IPS-18a (cell line): ENCODE measurements around the gene LRRN3.
"Not testable (repeated sequence)": the region's sequence is repeated elsewhere in the genome, so short reads cannot be mapped to it uniquely, and the experiment has no call there.

Experiments
- H3K27ac ChIP-seq: one replicate; pipeline ENCODE4 v1.5.1; 2013; ENCODE audit warnings: low read length
- H3K27me3 ChIP-seq: one replicate; pipeline ENCODE4 v1.6.1; 2013; ENCODE audit warnings: mild to moderate bottlenecking, low read length; ENCODE audit not compliant: control insufficient read depth, insufficient read depth
- H3K36me3 ChIP-seq: one replicate; pipeline ENCODE4 v1.6.1; 2013; ENCODE audit warnings: low read depth, low read length; ENCODE audit not compliant: control insufficient read depth
- H3K4me1 ChIP-seq: one replicate; pipeline ENCODE4 v1.6.1; 2013; ENCODE audit warnings: low read depth, low read length; ENCODE audit not compliant: control insufficient read depth
- H3K4me3 ChIP-seq: one replicate; pipeline ENCODE4 v1.5.1; 2013; ENCODE audit warnings: low read length
- H3K9ac ChIP-seq: one replicate; pipeline ENCODE4 v1.6.1; 2013; ENCODE audit warnings: mild to moderate bottlenecking, low read length, moderate library complexity
- H3K9me3 ChIP-seq: one replicate; pipeline ENCODE4 v1.6.1; 2013; ENCODE audit warnings: low read depth, low read length; ENCODE audit not compliant: control insufficient read depth

LRRN3 gene

DNA sequence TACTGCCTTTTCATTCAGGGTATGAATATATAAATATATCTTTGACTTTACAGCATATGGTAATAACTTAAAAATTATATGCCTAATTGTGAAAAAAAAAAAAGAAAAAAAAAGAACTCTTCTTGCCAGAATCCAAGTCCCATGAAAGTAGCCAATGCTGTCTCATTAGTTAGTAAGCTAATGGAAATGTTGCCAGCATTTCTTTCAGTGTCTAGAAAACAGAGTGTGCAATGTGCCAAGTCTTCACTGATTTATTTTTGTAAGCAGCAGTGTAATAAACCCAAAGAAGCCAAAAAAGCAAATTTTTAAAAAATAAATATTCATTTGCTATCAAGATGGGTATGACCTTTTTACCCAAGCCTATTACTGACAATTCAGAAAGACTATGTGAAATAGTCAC, 31.1 kb upstream of the LRRN3 start:
- Histone ChIP-seq H3K9ac (no peak overlapping the region), H3K9me3 (peaks cover 2% of the 10 kb centered on the region), H3K36me3 (no peaks in the 10 kb centered on the region), H3K27me3 (no peaks in the 10 kb centered on the region), H3K27ac (no peak overlapping the region), H3K4me3 (no peak overlapping the region), H3K4me1 (no peaks in the 10 kb centered on the region)

DNA sequence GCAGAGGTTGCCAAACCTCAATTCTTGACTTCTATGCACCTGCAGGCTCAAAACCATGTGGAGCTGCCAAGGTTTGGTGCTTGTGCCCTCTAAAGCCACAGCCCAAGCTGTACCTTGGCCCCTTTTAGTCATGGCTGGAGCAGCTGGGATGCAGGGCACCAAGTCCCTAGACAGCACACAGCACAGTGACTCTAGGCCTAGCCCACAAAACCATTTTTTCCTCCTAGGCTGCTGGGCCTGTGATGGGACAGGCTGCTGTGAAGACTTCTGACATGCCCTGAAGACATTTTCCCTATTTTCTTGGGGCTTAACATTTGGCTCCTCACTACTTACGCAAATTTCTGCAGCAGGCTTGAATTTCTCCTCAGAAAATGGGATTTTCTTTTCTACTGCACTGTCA, 27.8 kb upstream of the LRRN3 start:
- Histone ChIP-seq H3K4me1 (no peaks in the 10 kb centered on the region), H3K9ac (no peak overlapping the region), H3K9me3 (peaks cover 2% of the 10 kb centered on the region), H3K27ac (no peak overlapping the region), H3K27me3 (no peaks in the 10 kb centered on the region), H3K4me3 (no peak overlapping the region), H3K36me3 (no peaks in the 10 kb centered on the region)

DNA sequence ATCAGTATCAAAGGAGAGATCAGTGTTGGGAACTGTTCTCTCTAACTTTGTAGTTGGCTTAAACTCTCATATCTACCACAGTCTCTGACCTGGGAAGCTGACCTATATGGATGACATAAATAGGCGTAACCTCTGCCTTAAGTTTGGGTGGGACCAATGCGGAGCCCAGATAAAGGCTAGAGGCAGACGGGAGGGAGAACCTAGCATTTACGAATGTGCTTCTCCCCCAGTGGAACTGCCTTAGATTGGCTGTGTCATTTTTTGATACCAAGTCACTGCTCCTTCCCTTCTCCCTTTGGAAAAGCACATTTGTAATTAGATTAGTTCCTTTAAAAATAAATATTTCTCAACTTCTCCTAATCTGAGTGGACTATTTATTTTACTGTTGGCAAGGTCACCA, 23.7 kb upstream of the LRRN3 start:
- Histone ChIP-seq H3K27ac (no peak overlapping the region), H3K36me3 (no peaks in the 10 kb centered on the region), H3K27me3 (no peaks in the 10 kb centered on the region), H3K4me3 (no peak overlapping the region), H3K9ac (no peak overlapping the region), H3K9me3 (peaks cover 2% of the 10 kb centered on the region), H3K4me1 (peaks cover 3% of the 10 kb centered on the region)

DNA sequence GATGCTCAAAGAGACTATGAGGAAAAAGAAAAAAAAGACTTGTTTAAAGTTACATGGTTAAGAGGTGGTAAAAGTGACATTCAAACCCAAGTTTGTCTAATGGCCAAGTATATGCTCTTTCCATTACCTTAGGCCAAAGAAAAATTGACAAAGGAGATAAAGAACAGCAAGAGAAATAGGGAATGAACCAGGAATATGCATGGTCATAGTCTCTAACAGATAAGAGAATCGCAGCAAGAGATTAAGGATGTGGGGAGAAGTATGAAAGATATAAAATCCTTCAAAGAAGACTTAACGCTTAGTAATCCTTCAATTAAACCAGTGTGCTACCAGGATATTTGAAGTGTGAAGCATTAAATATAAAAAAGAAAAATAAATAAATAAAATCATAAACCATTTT, 23.2 kb upstream of the LRRN3 start:
- Histone ChIP-seq H3K27ac (no peak overlapping the region), H3K4me1 (peaks cover 4% of the 10 kb centered on the region), H3K27me3 (no peaks in the 10 kb centered on the region), H3K4me3 (no peak overlapping the region), H3K36me3 (no peaks in the 10 kb centered on the region), H3K9me3 (peaks cover 2% of the 10 kb centered on the region), H3K9ac (no peak overlapping the region)

DNA sequence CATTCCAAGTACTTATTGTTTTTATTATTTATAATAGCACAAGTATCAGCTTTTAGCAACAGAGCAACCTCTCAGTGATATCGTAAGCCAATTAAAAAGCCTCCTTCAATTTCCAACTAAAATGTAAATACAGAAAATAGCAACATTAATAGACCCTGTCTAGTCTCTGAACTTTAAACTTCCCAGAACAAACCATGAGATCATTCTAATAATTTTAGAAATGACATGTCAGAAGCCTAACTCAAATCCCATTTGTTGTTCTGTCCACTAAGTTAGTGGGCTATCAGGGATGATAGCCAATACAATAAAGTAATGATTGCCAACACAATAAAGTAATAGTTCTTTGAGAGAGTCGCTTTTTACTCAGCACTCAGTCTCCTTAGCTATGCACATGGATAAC, 22.3 kb upstream of the LRRN3 start:
- no peak overlapping the region for H3K4me3 ChIP-seq
- no peaks in the 10 kb centered on the region for H3K27me3 ChIP-seq
- H3K4me1 ChIP-seq: peaks cover 4% of the 10 kb centered on the region
- no peaks in the 10 kb centered on the region for H3K36me3 ChIP-seq
- H3K9ac ChIP-seq: no peak overlapping the region
- H3K27ac ChIP-seq: no peak overlapping the region
- no peaks in the 10 kb centered on the region for H3K9me3 ChIP-seq

DNA sequence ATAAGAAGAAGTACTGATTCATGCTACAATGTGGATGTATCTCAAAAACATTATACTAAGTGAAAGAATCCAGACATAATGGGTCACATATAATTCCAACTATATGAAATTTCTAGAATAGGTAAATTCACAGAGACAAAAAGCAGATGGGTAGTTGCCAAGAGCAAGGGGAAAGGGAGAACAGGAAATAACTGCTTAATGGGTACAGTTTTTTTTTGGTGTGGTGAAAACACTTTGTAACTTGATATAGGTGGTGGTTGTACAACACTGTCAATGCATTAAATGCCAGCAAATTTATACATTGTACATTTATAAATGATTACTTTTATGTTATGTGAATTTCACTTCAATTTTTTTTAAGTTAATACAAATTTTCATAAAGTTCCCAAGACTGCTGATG, 19.4 kb upstream of the LRRN3 start:
- Histone ChIP-seq H3K27ac (no peak overlapping the region), H3K4me3 (no peak overlapping the region), H3K4me1 (peaks cover 14% of the 10 kb centered on the region), H3K36me3 (no peaks in the 10 kb centered on the region), H3K9ac (no peak overlapping the region), H3K9me3 (no peaks in the 10 kb centered on the region), H3K27me3 (no peaks in the 10 kb centered on the region)

DNA sequence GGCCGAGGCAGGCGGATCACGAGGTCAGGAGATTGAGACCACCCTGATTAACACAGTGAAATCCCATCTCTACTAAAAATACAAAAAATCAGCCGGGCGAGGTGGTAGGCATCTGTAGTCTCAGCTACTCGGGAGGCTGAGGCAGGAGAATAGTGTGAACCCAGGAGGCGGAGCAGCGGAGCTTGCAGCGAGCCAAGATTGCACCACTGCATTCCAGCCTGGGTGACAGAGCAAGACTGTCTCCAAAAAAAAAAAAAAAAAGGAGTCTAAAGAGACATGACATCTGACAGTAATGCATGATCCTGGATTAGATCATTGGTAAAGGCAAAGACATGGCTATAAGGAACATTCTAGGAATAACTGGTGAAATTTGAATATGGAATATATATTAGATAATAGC, 18.3 kb upstream of the LRRN3 start:
- H3K27ac ChIP-seq, H3K36me3 ChIP-seq, H3K27me3 ChIP-seq, H3K9me3 ChIP-seq, H3K9ac ChIP-seq, H3K4me3 ChIP-seq: not testable (repeated sequence)
- peaks cover 14% of the 10 kb centered on the region for H3K4me1 ChIP-seq

DNA sequence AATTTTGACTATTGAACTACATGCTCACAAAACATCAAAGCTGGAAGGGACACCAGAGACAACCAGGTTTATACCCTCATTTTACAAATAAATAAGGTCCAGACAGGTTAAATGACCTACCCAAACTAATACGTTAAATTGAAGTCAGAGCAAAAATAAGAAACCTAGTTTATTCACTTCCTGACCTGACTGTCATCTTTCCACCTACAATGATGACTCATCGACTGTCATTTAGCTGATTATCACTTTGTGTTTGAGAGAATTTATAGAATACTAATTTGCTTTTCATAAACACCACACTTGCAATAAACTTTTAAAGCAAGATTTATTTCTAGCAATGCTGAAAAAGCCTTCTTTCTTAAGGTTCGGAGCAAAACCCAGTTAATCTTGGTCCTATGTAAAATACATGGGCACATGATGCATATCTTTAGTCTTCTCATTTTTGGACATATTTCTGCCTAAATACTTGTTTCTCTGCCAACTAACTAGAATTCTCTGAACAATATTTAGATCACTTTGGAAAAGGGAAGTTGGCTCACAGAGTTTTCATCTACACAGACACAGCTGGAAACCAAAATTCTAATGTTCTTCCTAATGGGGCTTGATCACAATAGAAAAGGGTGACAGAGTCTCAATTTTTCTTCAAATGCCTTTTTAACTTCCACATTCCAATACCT, 16.7 kb upstream of the LRRN3 start:
- H3K36me3 ChIP-seq: no peaks in the 10 kb centered on the region
- H3K9ac ChIP-seq: no peak overlapping the region
- H3K4me1 ChIP-seq: peaks cover 14% of the 10 kb centered on the region
- no peak overlapping the region for H3K27ac ChIP-seq
- H3K9me3 ChIP-seq: no peaks in the 10 kb centered on the region
- H3K4me3 ChIP-seq: no peak overlapping the region
- H3K27me3 ChIP-seq: no peaks in the 10 kb centered on the region

DNA sequence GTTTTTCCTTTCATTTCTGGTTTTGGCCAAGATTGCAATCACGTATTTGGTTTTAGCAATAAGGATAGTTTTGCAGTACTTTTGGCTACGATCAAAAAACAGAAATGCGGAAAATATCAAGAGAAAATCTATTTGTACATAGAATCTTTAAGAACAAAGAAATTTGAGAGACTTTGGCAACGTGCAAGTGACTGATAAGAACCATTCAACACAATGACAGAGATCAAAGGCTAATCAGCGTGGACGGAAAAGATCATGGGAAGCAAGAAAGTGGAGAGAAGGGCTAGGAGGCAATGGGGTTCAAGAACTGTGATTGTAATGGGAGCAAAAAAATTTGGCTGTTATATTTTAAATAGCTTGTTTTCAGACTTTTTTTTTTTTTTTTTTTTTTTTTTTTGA, 16.2 kb upstream of the LRRN3 start:
- Histone ChIP-seq H3K27me3 (no peaks in the 10 kb centered on the region), H3K27ac (no peak overlapping the region), H3K9ac (no peak overlapping the region), H3K4me1 (peaks cover 14% of the 10 kb centered on the region), H3K36me3 (no peaks in the 10 kb centered on the region), H3K4me3 (no peak overlapping the region), H3K9me3 (no peaks in the 10 kb centered on the region)

DNA sequence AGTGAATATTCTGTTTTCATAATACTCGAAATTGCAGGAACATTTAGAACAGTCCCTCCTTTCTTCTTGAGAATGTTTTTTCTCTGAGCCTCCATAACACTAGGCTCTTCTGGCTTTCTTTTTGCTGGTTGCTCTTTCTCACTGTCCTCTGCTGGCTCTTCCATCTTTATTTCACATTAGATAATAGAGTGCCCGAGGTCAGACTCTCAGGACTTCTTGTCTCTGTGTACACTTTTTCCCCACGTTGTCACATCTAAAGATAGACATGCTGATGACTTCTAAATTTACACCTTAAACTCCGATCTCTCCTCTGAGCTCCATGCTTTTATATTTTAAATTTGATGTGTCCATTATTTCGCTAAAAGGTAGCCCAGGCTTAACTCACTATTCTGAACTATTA, 15.4 kb upstream of the LRRN3 start:
- Histone ChIP-seq H3K9me3 (no peaks in the 10 kb centered on the region), H3K27ac (no peak overlapping the region), H3K4me1 (peaks cover 14% of the 10 kb centered on the region), H3K4me3 (no peak overlapping the region), H3K36me3 (no peaks in the 10 kb centered on the region), H3K27me3 (no peaks in the 10 kb centered on the region), H3K9ac (no peak overlapping the region)

DNA sequence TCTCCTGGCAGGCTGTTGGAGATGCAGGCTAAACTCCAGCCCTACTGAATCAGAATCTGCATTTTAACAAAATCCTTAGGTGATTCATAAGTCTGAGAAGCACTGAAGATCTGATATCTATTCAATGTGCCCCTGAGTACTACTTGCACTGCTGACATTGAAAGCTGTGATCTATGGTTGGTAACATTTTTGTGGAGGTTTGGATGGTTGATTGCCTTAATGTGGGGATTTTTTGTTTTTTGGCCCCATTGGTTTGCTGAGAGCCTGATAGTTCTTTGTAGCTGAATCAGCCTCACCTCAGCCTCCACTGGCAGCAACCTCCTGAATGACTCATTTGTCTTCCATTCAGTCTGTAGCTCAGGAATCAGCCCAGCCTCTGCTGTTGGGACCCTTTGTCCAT, 14.7 kb upstream of the LRRN3 start:
- Histone ChIP-seq H3K27me3 (no peaks in the 10 kb centered on the region), H3K27ac (no peak overlapping the region), H3K9me3 (no peaks in the 10 kb centered on the region), H3K4me1 (peaks cover 14% of the 10 kb centered on the region), H3K36me3 (no peaks in the 10 kb centered on the region), H3K9ac (no peak overlapping the region), H3K4me3 (no peak overlapping the region)

DNA sequence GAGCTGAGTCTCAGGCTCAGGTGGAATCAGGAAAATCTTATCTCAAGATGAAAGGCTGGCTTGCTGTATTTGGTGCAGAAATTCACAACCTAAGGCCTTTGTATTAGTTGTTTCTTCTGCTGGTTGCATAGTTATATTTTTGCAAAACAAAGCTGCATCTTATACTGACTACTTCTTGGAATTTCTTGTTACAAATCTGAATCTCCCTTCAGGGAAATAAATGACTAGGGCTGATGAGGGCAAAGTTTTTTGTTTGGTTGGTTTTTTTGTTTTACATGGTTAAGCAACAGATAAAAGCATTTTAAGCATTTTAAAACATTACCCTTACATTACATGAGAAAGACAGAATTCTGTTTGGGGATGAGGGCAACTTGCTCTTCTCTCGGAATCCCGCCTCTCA, 13.9 kb upstream of the LRRN3 start:
- H3K36me3 ChIP-seq: no peaks in the 10 kb centered on the region
- H3K27ac ChIP-seq: no peak overlapping the region
- no peak overlapping the region for H3K9ac ChIP-seq
- no peaks in the 10 kb centered on the region for H3K9me3 ChIP-seq
- H3K27me3 ChIP-seq: no peaks in the 10 kb centered on the region
- H3K4me3 ChIP-seq: no peak overlapping the region
- H3K4me1 ChIP-seq: peaks cover 19% of the 10 kb centered on the region
